ENCODE data around the gene TASOR2. TPM values are rescaled to one million over a fixed set of nuclear protein-coding genes. Genes with fewer than 3 reads are reported as not detected.

TASOR2 gene
- total and polyA plus RNA-seq, 2 donors (not counting 3 experiments of a cell fraction or from before 2014, with no cell fraction given), result 13.6 to 49.9 TPM

- H2AFZ ChIP-seq (ENCODE audit: low read depth, low read length), result no peak overlapping the region
- no peaks in the 10 kb centered on the region for H3K9me3 ChIP-seq (replicated peaks; ENCODE audit: control insufficient read depth, insufficient read depth, low read length)
- H3K4me2 ChIP-seq (ENCODE audit: insufficient read depth, low read length), result no peak overlapping the region
- FAIRE-seq (no peak), DNase-seq (ENCODE audit: low read depth, low spot score) (no peak)
- H3K9ac ChIP-seq (replicated peaks; ENCODE audit: extremely low read depth, insufficient read depth, low read length), result no peak overlapping the region
- BruUV-seq (replicated peaks), result no TSS peak
- no peaks in the 10 kb centered on the region for H3K27me3 ChIP-seq (ENCODE audit: control insufficient read depth in 2 of 2, insufficient read depth in 2 of 2, low read length in 2 of 2)
- POLR2A ChIA-PET, result no interaction called here
- H4K20me1 ChIP-seq (replicated peaks; ENCODE audit: control insufficient read depth, extremely low read depth, insufficient read depth, low read length), result no peaks in the 10 kb centered on the region
- no peak overlapping the region for H3K27ac ChIP-seq (ENCODE audit: insufficient read depth, low read depth, low read length)
- CTCF ChIA-PET, result no interaction called here
- H3K4me3 ChIP-seq (replicated peaks in 1 of 3; ENCODE audit: insufficient read depth in 1 of 3, low read depth in 1 of 3, low read length in 3 of 3), result no peak overlapping the region
- dilution Hi-C loops (cut with MboI; ENCODE audit: extremely low pct_ligation_motif_present, low sequenced_read_pairs) (no loop called here), intact Hi-C loops (cut with micrococcal nuclease) (no loop called here)
- no peaks in the 10 kb centered on the region for H3K79me2 ChIP-seq (ENCODE audit: control insufficient read depth, insufficient read depth, low read length)
- no peaks in the 10 kb centered on the region for H3K4me1 ChIP-seq (ENCODE audit: control insufficient read depth, extremely low read depth, insufficient read depth, low read length)
- TF ChIP-seq GATA2 (IDR thresholded peaks at IDR 0.05; ENCODE audit: insufficient read depth, insufficient read length, low read depth, low read length) (no peak), POLR2A (IDR thresholded peaks at IDR 0.05; ENCODE audit: low read depth, low read length) (no peak), MAX (IDR thresholded peaks at IDR 0.05; ENCODE audit: insufficient read depth, insufficient read length) (no peak), EZH2 (IDR thresholded peaks at IDR 0.05; ENCODE audit: borderline replicate concordance, low read depth, low read length, severe bottlenecking) (no peak), POLR2AphosphoS5 (IDR thresholded peaks at IDR 0.05; ENCODE audit: insufficient read depth, low read depth, low read length) (no peak), CTCF (IDR thresholded peaks at IDR 0.05; ENCODE audit: extremely low read depth in 1 of 2, insufficient read depth in 1 of 2, low read depth in 1 of 2, low read length in 2 of 2) (no peak), MYC (IDR thresholded peaks at IDR 0.05; ENCODE audit: low read depth, low read length) (no peak), JUN (IDR thresholded peaks at IDR 0.05; ENCODE audit: borderline replicate concordance, insufficient read depth, insufficient read length, low read depth) (no peak), FOS (IDR thresholded peaks at IDR 0.05; ENCODE audit: borderline replicate concordance, insufficient read depth, low read length) (no peak)
- no peaks in the 10 kb centered on the region for H3K9me1 ChIP-seq (replicated peaks; ENCODE audit: control insufficient read depth, extremely low read depth, insufficient read depth, low read length)
- H3K36me3 ChIP-seq (ENCODE audit: control insufficient read depth in 2 of 2, extremely low read depth in 1 of 2, insufficient read depth in 2 of 2, low read length in 2 of 2), result peaks cover 9 to 13% of the 10 kb centered on the region in 2 experiments
These were observed 46.9 kb downstream of the TASOR2 start for GRCh38 chr10:5731559-5731958.
